ENCODE results near the gene PLCL1. TPM values are rescaled to one million over a fixed set of nuclear protein-coding genes. Genes with fewer than 3 reads are reported as not detected.

Gene PLCL1
- total RNA-seq, 3 donors from 2014 or later (not counting 1 experiment from before 2014, with no cell fraction given): 0.86 to 2.8 (median 1.1) TPM

GRCh38 chr2:198106621-198107385 is 302.4 kb downstream of the PLCL1 start:
- H3K4me1 ChIP-seq (ENCODE audit: control insufficient read depth, insufficient read depth, low read length): no peaks in the 10 kb centered on the region
- Mint-ChIP-seq H3K4me1 (no peaks in the 10 kb centered on the region), H3K27ac (no peak overlapping the region), H3K4me3 (no peak overlapping the region), H3K9me3 (no peaks in the 10 kb centered on the region), H3K27me3 (ENCODE audit: low read depth in 2 of 2) (peaks cover 0 to 6% of the 10 kb centered on the region in 2 donors), H3K36me3 (no peaks in the 10 kb centered on the region)
- H3K36me3 ChIP-seq (ENCODE audit: control insufficient read depth, insufficient read depth, low read length): no peaks in the 10 kb centered on the region
- WGBS (ENCODE audit: insufficient coverage): 91% methylated on average over 5 of the region's 5 CpGs
- H3K27me3 ChIP-seq (ENCODE audit: control insufficient read depth, insufficient read depth, low read length): no peaks in the 10 kb centered on the region
- peak in 1 of 3 donors; percentile 74 for ATAC-seq
- H3K4me3 ChIP-seq (ENCODE audit: low read length): no peak overlapping the region
- no peak overlapping the region for H3K27ac ChIP-seq (ENCODE audit: low read length)
- TF ChIP-seq, protein P1, sequence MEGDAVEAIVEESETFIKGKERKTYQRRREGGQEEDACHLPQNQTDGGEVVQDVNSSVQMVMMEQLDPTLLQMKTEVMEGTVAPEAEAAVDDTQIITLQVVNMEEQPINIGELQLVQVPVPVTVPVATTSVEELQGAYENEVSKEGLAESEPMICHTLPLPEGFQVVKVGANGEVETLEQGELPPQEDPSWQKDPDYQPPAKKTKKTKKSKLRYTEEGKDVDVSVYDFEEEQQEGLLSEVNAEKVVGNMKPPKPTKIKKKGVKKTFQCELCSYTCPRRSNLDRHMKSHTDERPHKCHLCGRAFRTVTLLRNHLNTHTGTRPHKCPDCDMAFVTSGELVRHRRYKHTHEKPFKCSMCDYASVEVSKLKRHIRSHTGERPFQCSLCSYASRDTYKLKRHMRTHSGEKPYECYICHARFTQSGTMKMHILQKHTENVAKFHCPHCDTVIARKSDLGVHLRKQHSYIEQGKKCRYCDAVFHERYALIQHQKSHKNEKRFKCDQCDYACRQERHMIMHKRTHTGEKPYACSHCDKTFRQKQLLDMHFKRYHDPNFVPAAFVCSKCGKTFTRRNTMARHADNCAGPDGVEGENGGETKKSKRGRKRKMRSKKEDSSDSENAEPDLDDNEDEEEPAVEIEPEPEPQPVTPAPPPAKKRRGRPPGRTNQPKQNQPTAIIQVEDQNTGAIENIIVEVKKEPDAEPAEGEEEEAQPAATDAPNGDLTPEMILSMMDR (IDR thresholded peaks at IDR 0.05): no peak
- no peak for DNase-seq
- intact Hi-C loops (cut with micrococcal nuclease): no loop called here
- no peaks in the 10 kb centered on the region for H3K9me3 ChIP-seq (ENCODE audit: control insufficient read depth, insufficient read depth, low read length)

DNA sequence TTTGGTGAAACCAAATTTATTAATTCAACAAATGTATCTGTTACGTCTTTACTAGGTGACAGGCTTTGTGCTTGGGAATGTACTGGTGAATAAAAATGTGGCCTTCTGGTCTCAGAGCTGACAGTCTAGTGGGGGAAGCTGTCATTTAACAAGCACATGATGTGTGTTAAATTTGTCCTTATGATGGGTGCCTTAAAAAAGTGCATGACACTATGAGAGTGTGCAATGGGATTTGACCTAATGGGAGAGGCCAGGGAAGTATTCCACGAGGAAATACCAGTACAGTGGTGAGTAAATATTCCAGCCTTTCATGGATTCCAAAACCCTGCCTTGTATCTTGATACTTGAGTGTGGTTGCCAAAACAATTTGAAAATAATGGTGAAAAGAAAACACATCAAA is 308.9 kb downstream of the PLCL1 start:
- Histone ChIP-seq H3K36me3 (ENCODE audit: control insufficient read depth, insufficient read depth, low read length) (no peaks in the 10 kb centered on the region), H3K27me3 (ENCODE audit: control insufficient read depth, insufficient read depth, low read length) (no peaks in the 10 kb centered on the region), H3K27ac (ENCODE audit: low read length) (no peak overlapping the region), H3K4me3 (ENCODE audit: low read length) (no peak overlapping the region), H3K9me3 (ENCODE audit: control insufficient read depth, insufficient read depth, low read length) (no peaks in the 10 kb centered on the region), H3K4me1 (ENCODE audit: control insufficient read depth, insufficient read depth, low read length) (no peaks in the 10 kb centered on the region)
- intact Hi-C loops (cut with micrococcal nuclease): no loop called here
- H3K9me3 Mint-ChIP-seq: no peaks in the 10 kb centered on the region
- no peak for DNase-seq
- 81% methylated on average over 2 of the region's 2 CpGs for WGBS (ENCODE audit: insufficient coverage)
- peaks cover 0 to 4% of the 10 kb centered on the region in 2 donors for H3K27me3 Mint-ChIP-seq (ENCODE audit: low read depth in 2 of 2)
- no peak overlapping the region for H3K4me3 Mint-ChIP-seq
- no peak for ATAC-seq
- no peak overlapping the region for H3K27ac Mint-ChIP-seq
- TF ChIP-seq, protein P1 (IDR thresholded peaks at IDR 0.05): no peak
- H3K4me1 Mint-ChIP-seq: no peaks in the 10 kb centered on the region
- no peaks in the 10 kb centered on the region for H3K36me3 Mint-ChIP-seq

DNA sequence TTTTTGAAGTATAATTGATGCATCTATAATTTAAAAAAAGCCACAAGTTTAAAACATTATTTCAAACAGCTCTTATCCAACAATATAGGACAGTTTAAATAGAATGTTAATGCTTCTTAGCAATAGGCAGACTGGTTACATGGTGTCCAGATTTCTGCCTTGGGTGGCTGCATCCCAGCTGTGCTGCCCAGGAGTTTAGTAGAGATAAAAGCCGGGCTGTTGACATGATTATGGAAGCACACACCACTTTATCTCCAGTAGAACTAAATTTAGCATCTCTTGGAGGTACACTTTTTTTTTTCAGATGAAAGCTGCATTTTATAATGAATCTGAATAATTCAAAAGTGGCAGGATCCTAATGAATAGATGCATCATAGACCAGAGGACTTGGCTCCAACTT is 309.7 kb downstream of the PLCL1 start:
- no peak for ATAC-seq
- no peak overlapping the region for H3K27ac Mint-ChIP-seq
- intact Hi-C loops (cut with micrococcal nuclease): no loop called here

More for the DNA sequence above, 309.7 kb downstream of the PLCL1 start:
- no peaks in the 10 kb centered on the region for H3K36me3 Mint-ChIP-seq
- no peaks in the 10 kb centered on the region for H3K4me1 ChIP-seq (ENCODE audit: control insufficient read depth, insufficient read depth, low read length)
- H3K4me1 Mint-ChIP-seq: no peaks in the 10 kb centered on the region
- no peaks in the 10 kb centered on the region for H3K27me3 ChIP-seq (ENCODE audit: control insufficient read depth, insufficient read depth, low read length)
- no peak overlapping the region for H3K4me3 Mint-ChIP-seq
- no peaks in the 10 kb centered on the region for H3K36me3 ChIP-seq (ENCODE audit: control insufficient read depth, insufficient read depth, low read length)
- H3K4me3 ChIP-seq (ENCODE audit: low read length): no peak overlapping the region
- no peak for DNase-seq
- no CpG with 5 or more reads among the region's 1 CpG for WGBS (ENCODE audit: insufficient coverage)
- TF ChIP-seq, protein P1 (IDR thresholded peaks at IDR 0.05): no peak
- H3K9me3 Mint-ChIP-seq: no peaks in the 10 kb centered on the region
- peaks cover 0 to 4% of the 10 kb centered on the region in 2 donors for H3K27me3 Mint-ChIP-seq (ENCODE audit: low read depth in 2 of 2)
- H3K27ac ChIP-seq (ENCODE audit: low read length): no peak overlapping the region
- H3K9me3 ChIP-seq (ENCODE audit: control insufficient read depth, insufficient read depth, low read length): no peaks in the 10 kb centered on the region
